Upper lobe of right lung (tissue), 1 donor: ENCODE results near the gene PLAGL2. TPM values are rescaled to one million over a fixed set of nuclear protein-coding genes. Genes with fewer than 3 reads are reported as not detected.

Experiments
- ATAC-seq: fragments of 200-7000 bp; cut with Tn5 transposase; one replicate; pipeline ENCODE4 v1.9.1; 2020; ENCODE audit warnings: mild to moderate bottlenecking, moderate library complexity
- DNase-seq: peaks from one replicate; pipeline ENCODE4 v3.0.0-alpha.2; 2020
- H3K27ac ChIP-seq: fragments of 200-600 bp; one replicate; pipeline ENCODE4 v1.8.0; 2022
- H3K27me3 ChIP-seq: fragments of 200-600 bp; one replicate; pipeline ENCODE4 v1.8.0; 2022; ENCODE audit warnings: mild to moderate bottlenecking
- H3K36me3 ChIP-seq: fragments of 200-600 bp; one replicate; pipeline ENCODE4 v1.8.0; 2022
- H3K4me1 ChIP-seq: fragments of 200-600 bp; one replicate; pipeline ENCODE4 v1.8.0; 2022
- H3K4me3 ChIP-seq: fragments of 200-600 bp; one replicate; pipeline ENCODE4 v1.8.0; 2022; ENCODE audit warnings: mild to moderate bottlenecking
- H3K9me3 ChIP-seq: fragments of 200-600 bp; one replicate; pipeline ENCODE4 v1.8.0; 2022
- intact Hi-C: fragments of 100-400 bp; cut with DNase I; formaldehyde crosslinking; loops from one replicate; pipeline ENCODE4 v1.11.0; 2022
- total RNA-seq: library from RNA; stranded (reverse); fragmentation: NEBNext Ultra II Directional; extraction: Animal tissue kit (Norgen Biotek cat#: 25700); gene quantifications from one replicate; pipeline ENCODE4 v1.2.1, GENCODE V29; 2021
- TF ChIP-seq, protein P1 (sequence below): fragments of 200-600 bp; IDR thresholded peaks from one replicate; pipeline ENCODE4 v1.8.0; 2022; ENCODE audit warnings: antibody characterized with exemption
- donor health status: DM: no; HTN: yes; CAD: no; lungs with severe emphysema.

The PLAGL2 gene
- total RNA-seq, 1 donor from 2014 or later: 15.9 TPM

DNA sequence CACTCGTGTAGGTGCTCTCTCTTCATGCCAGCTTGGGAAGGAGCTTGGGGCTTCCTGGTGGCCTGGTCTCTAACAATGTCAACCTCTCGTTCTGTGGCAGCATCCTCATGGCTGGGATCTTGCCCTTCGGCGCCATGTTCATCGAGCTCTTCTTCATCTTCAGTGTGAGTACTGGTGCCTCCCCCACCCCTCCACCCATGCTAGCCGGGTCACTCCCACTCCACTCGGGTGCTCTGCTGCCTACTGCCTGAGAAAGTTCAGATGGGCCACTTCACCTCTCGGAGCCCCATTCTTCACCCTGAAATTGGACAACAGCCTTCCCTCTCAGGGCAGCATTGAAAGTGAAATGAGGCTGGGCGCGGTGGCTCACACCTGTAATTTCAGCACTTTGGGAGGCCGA is 49.2 kb downstream of the PLAGL2 start:
- peaks cover 17% of the 10 kb centered on the region for H3K4me1 ChIP-seq
- H3K9me3 ChIP-seq: no peaks in the 10 kb centered on the region
- TF ChIP-seq, protein P1, sequence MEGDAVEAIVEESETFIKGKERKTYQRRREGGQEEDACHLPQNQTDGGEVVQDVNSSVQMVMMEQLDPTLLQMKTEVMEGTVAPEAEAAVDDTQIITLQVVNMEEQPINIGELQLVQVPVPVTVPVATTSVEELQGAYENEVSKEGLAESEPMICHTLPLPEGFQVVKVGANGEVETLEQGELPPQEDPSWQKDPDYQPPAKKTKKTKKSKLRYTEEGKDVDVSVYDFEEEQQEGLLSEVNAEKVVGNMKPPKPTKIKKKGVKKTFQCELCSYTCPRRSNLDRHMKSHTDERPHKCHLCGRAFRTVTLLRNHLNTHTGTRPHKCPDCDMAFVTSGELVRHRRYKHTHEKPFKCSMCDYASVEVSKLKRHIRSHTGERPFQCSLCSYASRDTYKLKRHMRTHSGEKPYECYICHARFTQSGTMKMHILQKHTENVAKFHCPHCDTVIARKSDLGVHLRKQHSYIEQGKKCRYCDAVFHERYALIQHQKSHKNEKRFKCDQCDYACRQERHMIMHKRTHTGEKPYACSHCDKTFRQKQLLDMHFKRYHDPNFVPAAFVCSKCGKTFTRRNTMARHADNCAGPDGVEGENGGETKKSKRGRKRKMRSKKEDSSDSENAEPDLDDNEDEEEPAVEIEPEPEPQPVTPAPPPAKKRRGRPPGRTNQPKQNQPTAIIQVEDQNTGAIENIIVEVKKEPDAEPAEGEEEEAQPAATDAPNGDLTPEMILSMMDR: no peak
- intact Hi-C loops: no loop called here
- no peak overlapping the region for H3K27ac ChIP-seq
- DNase-seq (peak; percentile 32), ATAC-seq (no peak)
- peaks cover 58% of the 10 kb centered on the region for H3K36me3 ChIP-seq
- H3K27me3 ChIP-seq: no peaks in the 10 kb centered on the region
- H3K4me3 ChIP-seq: no peak overlapping the region

DNA sequence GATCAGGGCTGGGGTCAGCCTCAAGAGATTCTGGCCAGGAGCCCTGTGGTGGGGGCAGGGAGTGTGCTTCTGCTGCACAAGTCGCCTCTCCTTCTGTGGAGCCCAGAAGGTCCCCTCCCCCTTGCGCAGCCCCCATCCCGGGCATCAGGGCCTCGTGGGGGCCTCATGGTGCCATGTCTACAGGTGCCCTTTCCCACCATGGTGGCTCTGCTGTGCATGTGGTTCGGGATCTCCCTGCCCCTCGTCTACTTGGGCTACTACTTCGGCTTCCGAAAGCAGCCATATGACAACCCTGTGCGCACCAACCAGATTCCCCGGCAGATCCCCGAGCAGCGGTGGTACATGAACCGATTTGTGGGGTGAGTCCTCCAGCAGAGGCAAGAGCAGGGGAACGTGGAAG is 49.9 kb downstream of the PLAGL2 start:
- H3K4me3 ChIP-seq: no peak overlapping the region
- peaks cover 17% of the 10 kb centered on the region for H3K4me1 ChIP-seq
- no peaks in the 10 kb centered on the region for H3K9me3 ChIP-seq
- H3K27me3 ChIP-seq: no peaks in the 10 kb centered on the region
- ATAC-seq (no peak), DNase-seq (peak; percentile 46)
- H3K36me3 ChIP-seq: peaks cover 59% of the 10 kb centered on the region
- TF ChIP-seq, protein P1: no peak
- intact Hi-C loops: no loop called here
- no peak overlapping the region for H3K27ac ChIP-seq

DNA sequence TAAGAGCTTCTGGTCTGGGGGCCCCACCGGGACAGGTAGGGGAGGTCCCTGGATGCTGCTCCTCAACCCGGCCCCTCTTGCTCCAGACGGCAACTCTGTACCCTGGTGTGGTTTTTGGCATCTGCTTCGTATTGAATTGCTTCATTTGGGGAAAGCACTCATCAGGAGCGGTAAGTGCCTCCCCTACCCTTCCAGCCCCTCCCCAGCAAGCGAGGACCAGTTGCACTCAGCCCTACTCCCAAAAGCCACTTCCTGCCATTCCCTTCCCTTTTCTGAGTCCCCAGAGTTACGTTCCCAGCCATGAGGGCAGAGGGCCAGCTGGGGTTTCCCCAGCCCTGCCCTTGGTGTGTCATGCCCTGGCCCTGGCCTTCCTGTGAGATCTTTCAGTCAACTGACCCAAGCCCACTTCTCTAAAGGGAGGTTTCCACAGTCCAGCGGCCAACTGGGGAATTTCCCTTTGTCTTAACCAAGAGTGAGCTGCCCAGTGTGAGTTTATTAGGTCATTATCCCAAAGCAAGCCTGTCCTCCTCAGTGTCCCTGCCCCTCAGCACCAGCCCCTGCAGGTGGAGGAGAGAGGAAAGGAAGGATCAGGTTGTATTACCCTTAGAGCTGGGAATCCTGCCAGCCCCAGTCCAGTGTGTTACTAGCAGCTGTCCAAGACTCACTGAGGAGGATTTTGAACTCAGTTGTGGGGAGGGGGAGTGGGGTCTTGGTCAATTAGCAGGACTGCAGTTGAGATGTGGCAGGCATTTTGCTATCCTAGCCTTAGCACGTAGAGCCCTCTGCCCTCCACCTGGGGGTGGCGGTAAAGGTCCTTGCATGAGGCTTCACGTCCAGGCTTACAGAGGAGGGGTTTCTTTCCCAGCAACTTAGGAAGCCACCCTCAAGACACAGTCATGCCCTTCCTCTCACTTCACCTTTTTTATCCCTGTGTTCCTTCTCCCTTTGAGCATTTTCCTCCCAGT is 52.2 kb downstream of the PLAGL2 start:
- Histone ChIP-seq H3K4me3 (no peak overlapping the region), H3K36me3 (peaks cover 61% of the 10 kb centered on the region), H3K4me1 (peaks cover 17% of the 10 kb centered on the region), H3K9me3 (no peaks in the 10 kb centered on the region), H3K27ac (peak overlapping the region; percentile 70), H3K27me3 (no peaks in the 10 kb centered on the region)
- intact Hi-C loops: no loop called here
- DNase-seq (peak; percentile 94), ATAC-seq (peak; percentile 96)
- TF ChIP-seq, protein P1: peak; percentile 33

DNA sequence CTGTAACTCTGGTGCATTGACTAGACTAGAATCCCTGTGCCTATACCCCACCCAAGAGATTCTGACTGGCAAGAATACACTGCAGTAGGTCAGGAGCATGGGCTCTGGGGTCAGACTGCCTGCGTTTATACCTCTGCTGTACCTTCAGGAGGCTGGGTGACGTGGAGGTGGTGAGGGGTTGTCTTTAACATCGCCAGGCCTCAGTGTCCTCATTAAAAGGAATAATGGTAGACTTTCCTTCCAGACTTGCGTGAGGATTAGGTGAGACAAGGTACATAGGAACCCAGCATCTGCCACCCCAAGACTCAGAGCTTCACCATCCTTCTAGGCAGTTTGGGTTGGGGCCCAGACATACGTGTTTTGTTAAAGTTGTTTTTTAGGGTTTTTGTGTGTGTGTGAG is 53.8 kb downstream of the PLAGL2 start:
- ATAC-seq (no peak), DNase-seq (no peak)
- Histone ChIP-seq H3K27ac (no peak overlapping the region), H3K36me3 (peaks cover 69% of the 10 kb centered on the region), H3K4me1 (peaks cover 17% of the 10 kb centered on the region), H3K27me3 (no peaks in the 10 kb centered on the region), H3K9me3 (no peaks in the 10 kb centered on the region), H3K4me3 (no peak overlapping the region)
- intact Hi-C loops: no loop called here
- TF ChIP-seq, protein P1: no peak

DNA sequence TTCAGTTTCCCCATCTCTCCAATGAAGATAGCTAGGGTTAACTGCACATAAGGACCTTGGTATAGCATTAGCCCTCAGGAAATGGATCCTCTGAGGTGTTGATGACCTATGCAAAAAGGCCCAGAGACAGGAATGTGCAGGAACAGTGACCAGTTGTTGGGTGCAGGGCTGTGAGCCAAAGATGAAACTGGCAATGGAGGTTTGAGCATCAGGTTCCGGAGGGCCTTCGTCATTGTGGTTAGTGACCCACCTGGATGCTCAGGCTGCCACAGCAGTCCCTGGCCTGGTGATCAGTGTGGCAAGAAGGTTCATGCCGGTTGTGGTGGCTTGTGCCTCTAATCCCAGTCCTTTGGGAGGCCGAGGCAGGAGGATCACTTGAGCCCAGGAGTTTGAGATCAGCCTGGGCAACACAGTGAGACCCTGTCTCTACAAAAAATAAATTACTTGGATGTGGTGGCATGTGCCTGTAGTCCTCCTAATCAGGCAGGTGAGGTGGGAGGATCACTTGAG is 54.3 kb downstream of the PLAGL2 start:
- ATAC-seq (no peak), DNase-seq (peak; percentile 15)
- Histone ChIP-seq H3K4me1 (peaks cover 17% of the 10 kb centered on the region), H3K4me3 (no peak overlapping the region), H3K9me3 (no peaks in the 10 kb centered on the region), H3K36me3 (peaks cover 68% of the 10 kb centered on the region), H3K27ac (no peak overlapping the region), H3K27me3 (no peaks in the 10 kb centered on the region)
- TF ChIP-seq, protein P1: no peak
- intact Hi-C loops: no loop called here
